SH-SY5Y (cell line): ENCODE results near the gene LRRFIP1.

Experiments
- GATA2 ChIP-seq: IDR thresholded peaks from 2 replicates; pipeline ENCODE4 v1.6.1; 2011; ENCODE audit warnings: mild to moderate bottlenecking, low read depth, low read length
- GATA3 ChIP-seq: IDR thresholded peaks from 2 replicates; pipeline ENCODE4 v1.6.1; 2011; ENCODE audit warnings: low read depth, mild to moderate bottlenecking, low read length, moderate library complexity

Gene LRRFIP1

GRCh38 chr2:237688081-237688480 is 60.7 kb downstream of the LRRFIP1 start:
- TF ChIP-seq GATA3: no peak
- TF ChIP-seq GATA2: no peak

GRCh38 chr2:237689336-237690131 is 62.1 kb downstream of the LRRFIP1 start:
- no peak for TF ChIP-seq GATA2

GRCh38 chr2:237691029-237691907 is 63.9 kb downstream of the LRRFIP1 start:
- no peak for TF ChIP-seq GATA2
- no peak for TF ChIP-seq GATA3

- no peak for TF ChIP-seq GATA3
- TF ChIP-seq GATA2: no peak
Observed at GRCh38 chr2:237691908-237692600, 64.7 kb downstream of the LRRFIP1 start.

GRCh38 chr2:237692601-237693290 is 65.4 kb downstream of the LRRFIP1 start:
- TF ChIP-seq GATA2: no peak
- no peak for TF ChIP-seq GATA3

- TF ChIP-seq GATA2 (no peak), GATA3 (no peak)
Observed at GRCh38 chr2:237693291-237693994, 66.1 kb downstream of the LRRFIP1 start.

- no peak for TF ChIP-seq GATA2
- TF ChIP-seq GATA3: no peak
Observed at GRCh38 chr2:237694415-237695194, 67.2 kb downstream of the LRRFIP1 start.

- TF ChIP-seq GATA3 (no peak), GATA2 (no peak)
Observed at GRCh38 chr2:237695201-237695780, 67.9 kb downstream of the LRRFIP1 start.

- TF ChIP-seq GATA3: no peak
- TF ChIP-seq GATA2: no peak
Observed at GRCh38 chr2:237696461-237696860, 69.1 kb downstream of the LRRFIP1 start.

- TF ChIP-seq GATA2 (no peak), GATA3 (no peak)
Observed at GRCh38 chr2:237697586-237698357, 70.4 kb downstream of the LRRFIP1 start.

- TF ChIP-seq GATA2 (no peak), GATA3 (no peak)
Observed at GRCh38 chr2:237698358-237698694, 70.9 kb downstream of the LRRFIP1 start.

- TF ChIP-seq GATA2: no peak
Observed at GRCh38 chr2:237699870-237700511, 72.6 kb downstream of the LRRFIP1 start.
